SK-N-SH (cell line): Measurements from ENCODE around the gene DUSP15.

Experiments
- EP300 ChIP-seq, 2 experiments: IDR thresholded peaks; 2 replicates each; pipeline versions ENCODE4 v1.4.0 to v1.6.1; 2012; ENCODE audit warnings: borderline replicate concordance in 1 of 2, low read depth in 1 of 2, low read length in 1 of 2
- GABPA ChIP-seq: IDR thresholded peaks from 2 replicates; pipeline ENCODE4 v1.4.0; 2012; ENCODE audit warnings: low read depth, mild to moderate bottlenecking
- MXI1 ChIP-seq: IDR thresholded peaks from 2 replicates; pipeline ENCODE4 v1.6.1; 2012; ENCODE audit warnings: mild to moderate bottlenecking, low read depth, low read length, improper control_type of control experiment
- TCF12 ChIP-seq: IDR thresholded peaks from 2 replicates; pipeline ENCODE4 v1.4.0; 2012

GRCh38 chr20:31890646-31891045 is 20.3 kb upstream of the DUSP15 start:
- TF ChIP-seq MXI1 (no peak), TCF12 (no peak), GABPA (no peak), EP300 (IDR thresholded peaks at IDR 0.05; ENCODE audit: borderline replicate concordance in 1 of 2, low read depth in 1 of 2, low read length in 1 of 2) (no peak)
